Measurements from ENCODE around the gene SLC4A2. TPM values are rescaled to one million over a fixed set of nuclear protein-coding genes. Genes with fewer than 3 reads are reported as not detected.

Gene SLC4A2
- total and polyA plus RNA-seq, 12 donors: 31.5 to 258 (median 151) TPM

- TF ChIP-seq CTCF (IDR thresholded peaks at IDR 0.05) (no peak), POLR2A (IDR thresholded peaks at IDR 0.05) (peak in 1 of 2 donors; percentile 6)
- Histone ChIP-seq H3K4me1 (replicated peaks in 1 of 2) (peaks cover 40 to 48% of the 10 kb centered on the region in 2 donors), H3K36me3 (replicated peaks in 1 of 2) (peaks cover 0 to 32% of the 10 kb centered on the region in 2 donors), H3K4me3 (peak overlapping the region in 1 of 4 donors; percentile 98), H3K27me3 (no peaks in the 10 kb centered on the region), H3K9me3 (replicated peaks in 1 of 3) (no peaks in the 10 kb centered on the region), H3K27ac (peak overlapping the region in 3 of 5 donors; percentile 15 to 96 (median 82))
- DNase-seq: no peak
- intact Hi-C loops (cut with DNase I): no loop called here
- WGBS, 4 donors: 52 to 82% (median 65%) methylated on average over 2 to 11 of the region's 11 CpGs
These were observed 2.7 kb downstream of the SLC4A2 start for GRCh38 chr7:151062111-151062398.

- TF ChIP-seq POLR2A (IDR thresholded peaks at IDR 0.05): no peak
- no peak for TF ChIP-seq CTCF (IDR thresholded peaks at IDR 0.05)
- H3K4me1 ChIP-seq (replicated peaks in 1 of 2): peaks cover 40 to 44% of the 10 kb centered on the region in 2 donors
- 24 to 61% (median 34%) methylated on average over 11 to 43 of the region's 43 CpGs for WGBS, 4 donors
- intact Hi-C loops (cut with DNase I): no loop called here
- H3K4me3 ChIP-seq: peak overlapping the region in 1 of 4 donors; percentile 98
- peaks cover 0 to 37% of the 10 kb centered on the region in 2 donors for H3K36me3 ChIP-seq (replicated peaks in 1 of 2)
- H3K27me3 ChIP-seq: no peaks in the 10 kb centered on the region
- H3K9me3 ChIP-seq (replicated peaks in 1 of 3): no peaks in the 10 kb centered on the region
- peak overlapping the region in 4 of 5 donors; percentile 66 to 96 (median 76) for H3K27ac ChIP-seq
- peak; percentile 54 to 85 (median 75) for DNase-seq
These were observed 3.2 kb downstream of the SLC4A2 start for GRCh38 chr7:151062399-151063211.

- intact Hi-C loops (cut with DNase I): no loop called here
- H3K9me3 ChIP-seq (replicated peaks in 1 of 3): no peaks in the 10 kb centered on the region
- H3K27ac ChIP-seq: peak overlapping the region in 4 of 5 donors; percentile 66 to 96 (median 76)
- H3K36me3 ChIP-seq (replicated peaks in 1 of 2): peaks cover 0 to 43% of the 10 kb centered on the region in 2 donors
- H3K4me3 ChIP-seq: peak overlapping the region in 1 of 4 donors; percentile 98
- H3K27me3 ChIP-seq: no peaks in the 10 kb centered on the region
- TF ChIP-seq CTCF (IDR thresholded peaks at IDR 0.05): no peak
- TF ChIP-seq POLR2A (IDR thresholded peaks at IDR 0.05): peak in 1 of 2 donors; percentile 18
- H3K4me1 ChIP-seq (replicated peaks in 1 of 2): peaks cover 40 to 44% of the 10 kb centered on the region in 2 donors
- peak in 6 of 7 donors; percentile 73 to 82 (median 79) for DNase-seq
- 0 to 50% (median 30%) methylated on average over 1 to 11 of the region's 11 CpGs for WGBS, 4 donors
These were observed 3.8 kb downstream of the SLC4A2 start for GRCh38 chr7:151063212-151063561.

GRCh38 chr7:151064454-151064853 lies 5.1 kb downstream of the SLC4A2 start:
- intact Hi-C loops (cut with DNase I): no loop called here
- no peaks in the 10 kb centered on the region for H3K27me3 ChIP-seq
- no peak overlapping the region for H3K4me3 ChIP-seq
- no peaks in the 10 kb centered on the region for H3K9me3 ChIP-seq (replicated peaks in 1 of 3)
- peaks cover 0 to 56% of the 10 kb centered on the region in 2 donors for H3K36me3 ChIP-seq (replicated peaks in 1 of 2)
- TF ChIP-seq CTCF (IDR thresholded peaks at IDR 0.05) (no peak), POLR2A (IDR thresholded peaks at IDR 0.05) (no peak)
- H3K4me1 ChIP-seq (replicated peaks in 1 of 2): peaks cover 30 to 34% of the 10 kb centered on the region in 2 donors
- DNase-seq: no peak
- H3K27ac ChIP-seq: no peak overlapping the region
- 91 to 97% (median 94%) methylated on average over 14 to 18 of the region's 18 CpGs for WGBS, 4 donors
